ES-I3 (cell line): ENCODE data around the gene SLC48A1.
A peak's percentile ranks its signal among the peaks of the same experiment; 100 is the strongest.

Experiments
- H3K36me3 ChIP-seq: 2 replicates; pipeline ENCODE4 v1.6.1; 2013; ENCODE audit warnings: mild to moderate bottlenecking, low read length, control low read depth, moderate library complexity; ENCODE audit not compliant: insufficient read depth
- H3K4me1 ChIP-seq: 2 replicates; pipeline ENCODE4 v1.6.1; 2013; ENCODE audit warnings: mild to moderate bottlenecking, control low read depth, low read length; ENCODE audit not compliant: insufficient read depth
- H3K9ac ChIP-seq: 2 replicates; pipeline ENCODE4 v1.6.1; 2013; ENCODE audit warnings: low read depth, mild to moderate bottlenecking, low read length, moderate library complexity
- H3K9me3 ChIP-seq: 2 replicates; pipeline ENCODE4 v1.6.1; 2013; ENCODE audit warnings: mild to moderate bottlenecking, low read length, moderate library complexity; ENCODE audit not compliant: control insufficient read depth, insufficient read depth

SLC48A1 gene

DNA sequence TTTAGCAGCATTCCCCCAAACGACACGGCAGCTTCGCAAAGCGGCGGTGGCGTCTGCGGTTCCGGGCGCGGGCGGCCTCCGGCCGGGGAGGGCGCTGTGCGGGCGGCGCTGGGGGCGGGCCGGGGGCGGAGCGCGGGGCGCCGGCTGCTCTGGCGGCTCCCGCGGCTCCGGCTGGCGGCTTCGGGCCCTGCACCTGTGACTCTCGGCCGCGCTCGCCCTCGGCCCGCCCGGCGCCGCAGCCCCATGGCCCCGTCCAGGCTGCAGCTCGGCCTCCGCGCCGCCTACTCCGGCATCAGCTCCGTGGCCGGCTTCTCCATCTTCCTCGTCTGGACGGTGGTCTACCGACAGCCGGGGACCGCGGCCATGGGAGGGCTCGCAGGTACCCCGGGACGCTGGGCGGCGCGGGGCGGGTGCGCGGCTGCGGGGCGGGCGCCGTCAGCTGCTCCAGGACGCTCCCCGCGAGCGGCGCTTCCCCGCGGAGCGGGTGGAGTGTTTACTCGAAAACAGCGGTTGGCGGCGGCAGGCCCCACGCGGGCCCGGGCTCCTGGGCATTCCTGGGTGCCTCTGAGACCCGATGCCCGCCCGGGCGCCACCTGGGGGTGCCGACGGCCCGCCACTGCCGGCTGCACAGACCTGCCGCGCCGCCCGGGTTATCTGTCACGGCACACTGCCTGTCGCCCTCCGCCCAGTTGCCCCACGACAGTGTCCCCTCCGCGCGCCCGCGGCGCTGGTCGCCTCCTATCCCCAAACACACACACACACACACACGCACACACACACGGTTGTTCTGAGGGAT, at the start of gene SLC48A1:
SLC48A1 (plus strand) TSS at position 177 of the 796 bp plus-strand sequence; CDS start at position 244, 67 bp downstream.
- Histone ChIP-seq H3K36me3 (no peaks in the 10 kb centered on the region), H3K4me1 (peaks cover 23% of the 10 kb centered on the region), H3K9me3 (no peaks in the 10 kb centered on the region), H3K9ac (peak within 1 kb of the TSS; percentile 78)

DNA sequence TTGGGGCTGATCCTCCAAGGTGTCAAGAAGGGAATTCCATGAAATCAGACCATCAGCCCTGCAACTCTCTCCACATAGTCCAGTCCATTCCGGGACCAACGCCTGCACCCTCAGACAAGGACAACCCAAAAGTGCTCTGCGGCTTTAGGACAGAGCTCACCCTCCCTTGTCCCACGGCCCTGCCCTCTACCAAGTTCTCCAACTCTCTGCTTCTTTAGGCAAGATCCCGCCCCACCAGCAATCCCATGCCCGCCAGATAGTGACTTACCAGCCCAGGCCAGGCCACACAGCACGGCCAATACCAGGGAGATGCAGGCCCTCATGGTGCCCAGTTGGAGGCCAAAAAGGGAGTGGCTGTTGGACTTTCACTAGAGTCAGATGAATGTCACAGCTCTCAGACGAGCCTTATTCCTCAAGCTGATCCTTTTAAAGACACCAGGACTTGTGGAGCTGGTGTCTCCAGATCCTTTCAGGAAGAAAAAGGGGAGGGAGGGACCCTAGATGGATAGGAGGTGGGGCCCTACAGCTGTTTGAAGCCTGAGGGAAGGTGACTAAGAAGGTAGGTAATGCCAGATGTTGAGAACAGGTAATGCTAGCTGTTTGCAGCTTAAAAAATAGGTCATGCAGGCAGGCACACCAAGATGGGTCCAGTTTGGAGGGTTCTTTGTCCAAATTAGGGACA, 47.8 kb upstream of the SLC48A1 start, which contains the start of gene ENDOU:
ENDOU (minus strand) TSS at position 400 of the 682 bp plus-strand sequence; CDS start at position 323, 77 bp downstream.
- no peak within 1 kb of the TSS for H3K9ac ChIP-seq
- H3K4me1 ChIP-seq = no peaks in the 10 kb centered on the region; the same call in 1 of the 2 replicates
- H3K9me3 ChIP-seq = no peaks in the 10 kb centered on the region
- H3K36me3 ChIP-seq = no peaks in the 10 kb centered on the region

DNA sequence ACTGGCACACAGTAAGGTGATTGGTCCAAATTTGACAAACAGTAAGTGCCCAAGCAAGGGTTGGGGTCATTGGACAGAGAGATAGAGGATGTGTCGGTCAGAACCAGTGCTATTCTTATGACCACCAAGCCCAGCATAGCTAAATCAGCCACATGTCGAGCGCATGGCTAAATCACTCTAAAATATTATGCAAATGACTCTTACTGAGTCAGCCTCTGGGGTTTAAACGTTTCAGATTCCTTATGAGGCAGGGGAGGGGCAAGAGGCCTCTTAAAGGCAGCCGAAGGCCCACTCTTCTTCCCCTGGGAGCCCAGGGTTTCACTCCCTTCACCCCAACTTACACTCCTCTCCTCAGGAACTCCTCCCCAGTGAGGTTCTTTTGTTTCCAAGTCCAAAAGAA, 47.1 kb upstream of the SLC48A1 start:
- Histone ChIP-seq H3K9ac (no peak overlapping the region), H3K4me1 (no peaks in the 10 kb centered on the region; the same call in 1 of the 2 replicates), H3K36me3 (no peaks in the 10 kb centered on the region), H3K9me3 (no peaks in the 10 kb centered on the region)

DNA sequence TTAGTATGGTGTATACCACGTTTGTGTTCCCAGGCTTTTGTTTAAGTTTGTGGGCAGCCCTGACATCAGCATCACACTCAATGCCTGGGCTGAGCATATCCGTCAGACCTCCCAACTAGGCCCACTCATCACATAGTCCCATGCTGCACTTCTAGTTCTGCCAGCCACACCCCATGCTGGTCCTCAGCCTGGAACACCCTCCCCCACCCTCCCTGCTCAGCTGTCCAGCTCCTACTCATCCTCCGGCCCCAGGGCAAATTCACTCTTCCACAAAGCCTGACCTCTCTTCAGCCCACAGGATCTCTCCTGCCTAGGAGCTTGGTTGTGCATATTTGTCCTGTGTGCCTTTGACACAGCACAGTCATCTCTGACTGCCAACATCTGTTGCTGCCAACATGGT, 43.8 kb upstream of the SLC48A1 start:
- H3K9me3 ChIP-seq = no peaks in the 10 kb centered on the region
- H3K36me3 ChIP-seq = no peaks in the 10 kb centered on the region
- H3K9ac ChIP-seq = no peak overlapping the region
- peaks cover 2% of the 10 kb centered on the region for H3K4me1 ChIP-seq

DNA sequence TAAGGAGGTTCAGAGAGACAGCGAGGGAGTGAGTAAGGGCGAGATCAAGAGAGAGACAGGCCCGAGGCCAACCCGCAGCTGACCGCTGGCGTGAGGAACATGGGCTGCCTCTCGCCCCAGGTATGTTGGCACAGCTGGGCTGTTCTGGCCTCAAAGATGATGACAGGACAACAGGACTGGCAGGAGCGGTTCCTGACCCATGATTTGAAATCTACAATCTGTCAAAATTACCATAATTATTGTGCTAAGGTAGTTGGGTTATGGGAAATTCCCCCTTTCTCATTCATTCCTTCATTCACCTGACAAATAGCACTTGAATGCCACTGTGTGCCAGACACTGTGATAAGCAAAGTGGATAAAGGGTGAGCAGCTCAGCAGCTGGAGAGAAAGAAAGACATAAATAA, 42.7 kb upstream of the SLC48A1 start:
- Histone ChIP-seq H3K9ac (no peak overlapping the region), H3K4me1 (peaks cover 13% of the 10 kb centered on the region), H3K36me3 (no peaks in the 10 kb centered on the region), H3K9me3 (no peaks in the 10 kb centered on the region)

DNA sequence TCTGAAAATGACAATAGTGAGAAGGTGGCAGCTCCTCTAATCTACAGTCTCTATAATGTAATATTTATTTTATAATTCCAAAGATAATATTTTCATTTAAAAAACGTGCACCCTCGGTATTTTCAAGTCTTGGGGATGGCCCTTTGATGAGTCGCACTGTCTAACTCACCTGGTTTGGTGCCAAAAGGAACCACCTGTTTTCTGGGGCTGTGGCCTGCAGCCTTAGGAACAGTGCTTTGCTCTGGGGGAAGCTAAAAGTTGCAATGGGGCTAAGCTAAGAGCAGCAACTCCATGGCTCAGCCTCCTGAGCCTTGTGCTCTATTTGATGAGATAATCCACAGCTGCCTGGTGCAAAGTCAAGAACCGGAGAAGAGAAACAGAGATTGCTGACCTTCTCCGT, 41.3 kb upstream of the SLC48A1 start:
- H3K9me3 ChIP-seq = no peaks in the 10 kb centered on the region
- H3K36me3 ChIP-seq = no peaks in the 10 kb centered on the region
- H3K9ac ChIP-seq = no peak overlapping the region
- H3K4me1 ChIP-seq = peaks cover 14% of the 10 kb centered on the region

DNA sequence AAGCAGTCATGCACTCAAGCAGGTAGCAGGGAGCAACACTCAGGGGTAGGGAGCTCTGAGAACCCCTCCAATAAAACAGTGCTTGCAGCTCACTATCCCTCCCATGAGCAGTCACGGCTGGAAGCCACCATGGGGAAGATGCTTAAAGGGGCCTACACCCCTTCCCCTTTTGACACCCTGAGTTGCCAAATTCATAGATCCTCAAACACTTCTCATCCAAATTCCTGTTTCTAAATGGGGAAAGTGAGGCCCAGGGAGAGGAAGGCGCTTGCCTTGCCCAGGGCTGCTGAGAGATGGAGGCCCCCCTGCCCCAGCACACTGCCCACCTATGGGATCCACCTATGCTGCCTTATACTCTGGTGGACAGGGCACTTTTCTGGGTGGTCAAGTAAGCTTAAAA, 40.5 kb upstream of the SLC48A1 start:
- no peaks in the 10 kb centered on the region for H3K36me3 ChIP-seq
- no peak overlapping the region for H3K9ac ChIP-seq
- peaks cover 14% of the 10 kb centered on the region for H3K4me1 ChIP-seq
- no peaks in the 10 kb centered on the region for H3K9me3 ChIP-seq

DNA sequence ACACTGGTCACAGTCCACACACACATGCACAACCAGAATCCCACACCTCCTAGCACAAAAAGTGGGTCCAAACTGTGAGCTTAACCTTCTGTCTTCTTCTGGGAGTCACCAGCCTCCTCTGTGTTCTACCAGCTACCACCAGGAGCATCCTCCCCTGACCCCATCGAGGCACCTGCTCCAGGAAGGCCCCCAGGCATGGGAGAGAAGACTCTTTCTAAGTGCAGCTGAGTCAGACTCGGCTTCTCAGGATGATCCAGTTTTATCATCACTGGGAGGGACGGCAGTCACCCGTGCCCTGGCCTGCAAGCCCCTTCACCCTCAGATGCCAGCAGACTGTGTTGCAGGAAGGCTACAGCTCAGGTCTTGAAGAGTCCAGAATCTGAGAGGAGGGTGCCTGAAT, 39.9 kb upstream of the SLC48A1 start:
- peaks cover 14% of the 10 kb centered on the region for H3K4me1 ChIP-seq
- H3K9me3 ChIP-seq = no peaks in the 10 kb centered on the region
- no peak overlapping the region for H3K9ac ChIP-seq
- no peaks in the 10 kb centered on the region for H3K36me3 ChIP-seq

DNA sequence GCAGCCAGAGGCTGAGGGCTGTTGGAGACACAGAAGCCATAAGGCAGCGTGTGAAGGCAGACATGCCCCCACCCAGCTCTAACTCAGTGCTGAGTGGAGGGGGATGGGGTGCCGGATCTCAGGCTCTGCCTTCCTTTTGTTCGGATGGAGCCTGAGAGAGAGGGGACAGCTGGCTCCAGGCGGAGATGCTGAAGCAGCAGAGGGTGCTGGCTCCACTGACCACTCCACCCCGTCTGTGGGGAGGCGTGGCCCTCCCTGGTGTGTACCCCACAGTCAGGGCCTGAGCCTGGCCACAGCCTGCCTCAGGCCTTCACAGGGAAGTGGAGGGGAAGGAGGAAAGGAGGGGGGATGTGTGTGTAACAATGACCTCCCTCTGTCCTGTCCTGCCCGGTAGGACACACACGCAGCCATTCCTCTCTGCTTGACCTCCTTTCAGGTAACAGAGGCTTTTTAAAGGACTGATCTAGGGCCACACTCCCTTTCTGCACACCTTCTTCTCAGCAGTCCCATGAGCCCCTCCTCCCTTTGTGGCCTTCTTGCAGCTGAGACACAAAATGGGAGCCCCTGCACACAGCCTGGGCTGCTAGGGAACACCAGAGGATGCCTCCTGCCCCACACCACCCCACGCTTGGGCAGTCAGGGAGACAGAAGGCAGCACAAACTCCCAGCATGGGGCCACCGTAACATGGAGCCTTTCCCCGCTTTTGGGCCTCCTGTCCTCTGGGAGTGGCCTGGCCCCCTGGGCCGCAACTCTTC, 38.1 kb upstream of the SLC48A1 start:
- H3K36me3 ChIP-seq = no peaks in the 10 kb centered on the region
- H3K4me1 ChIP-seq = peaks cover 14% of the 10 kb centered on the region
- H3K9ac ChIP-seq = peak overlapping the region; percentile 20; the same call in 1 of the 2 replicates
- no peaks in the 10 kb centered on the region for H3K9me3 ChIP-seq

DNA sequence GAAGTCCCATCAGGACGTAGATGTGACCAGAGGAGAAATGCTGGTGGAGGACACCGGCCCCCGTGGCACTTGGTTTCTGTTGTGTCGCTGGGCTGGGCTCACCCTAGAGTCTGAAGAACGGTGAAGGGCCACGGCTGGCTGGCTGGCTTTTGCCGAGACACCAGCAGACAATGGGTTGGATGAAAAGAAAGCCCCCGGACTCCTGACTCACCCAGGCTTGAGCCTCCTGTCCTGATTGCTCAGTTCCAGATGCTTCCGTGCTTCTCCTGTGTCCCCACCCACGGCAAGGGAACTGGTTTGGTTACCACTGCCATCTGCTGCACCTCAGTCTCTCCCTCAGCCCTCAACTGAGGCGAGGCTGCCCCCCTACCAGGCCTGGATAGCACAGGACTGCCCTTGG, 37.4 kb upstream of the SLC48A1 start:
- no peaks in the 10 kb centered on the region for H3K9me3 ChIP-seq
- no peak overlapping the region for H3K9ac ChIP-seq
- peaks cover 18% of the 10 kb centered on the region for H3K4me1 ChIP-seq
- no peaks in the 10 kb centered on the region for H3K36me3 ChIP-seq

DNA sequence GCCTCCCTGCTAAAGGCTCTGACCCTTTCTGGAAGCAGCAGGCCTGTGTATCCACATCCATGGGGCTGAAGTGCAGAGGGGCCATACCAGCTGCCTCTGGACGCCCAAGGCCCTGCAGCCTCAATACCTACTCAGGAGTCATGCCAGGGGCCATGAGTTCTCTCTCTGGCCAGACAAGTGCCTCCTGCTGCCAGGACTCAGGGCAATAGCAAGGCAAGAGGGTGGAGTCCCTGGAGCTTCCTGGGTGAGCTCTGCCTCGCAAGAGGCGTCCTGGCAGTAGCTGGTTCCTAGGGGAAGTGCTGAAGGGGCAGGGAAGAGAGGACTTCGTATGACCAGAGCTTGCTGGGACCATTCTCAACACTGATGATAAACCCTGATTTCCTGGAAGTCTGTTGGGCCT, 36.8 kb upstream of the SLC48A1 start:
- no peak overlapping the region for H3K9ac ChIP-seq

DNA sequence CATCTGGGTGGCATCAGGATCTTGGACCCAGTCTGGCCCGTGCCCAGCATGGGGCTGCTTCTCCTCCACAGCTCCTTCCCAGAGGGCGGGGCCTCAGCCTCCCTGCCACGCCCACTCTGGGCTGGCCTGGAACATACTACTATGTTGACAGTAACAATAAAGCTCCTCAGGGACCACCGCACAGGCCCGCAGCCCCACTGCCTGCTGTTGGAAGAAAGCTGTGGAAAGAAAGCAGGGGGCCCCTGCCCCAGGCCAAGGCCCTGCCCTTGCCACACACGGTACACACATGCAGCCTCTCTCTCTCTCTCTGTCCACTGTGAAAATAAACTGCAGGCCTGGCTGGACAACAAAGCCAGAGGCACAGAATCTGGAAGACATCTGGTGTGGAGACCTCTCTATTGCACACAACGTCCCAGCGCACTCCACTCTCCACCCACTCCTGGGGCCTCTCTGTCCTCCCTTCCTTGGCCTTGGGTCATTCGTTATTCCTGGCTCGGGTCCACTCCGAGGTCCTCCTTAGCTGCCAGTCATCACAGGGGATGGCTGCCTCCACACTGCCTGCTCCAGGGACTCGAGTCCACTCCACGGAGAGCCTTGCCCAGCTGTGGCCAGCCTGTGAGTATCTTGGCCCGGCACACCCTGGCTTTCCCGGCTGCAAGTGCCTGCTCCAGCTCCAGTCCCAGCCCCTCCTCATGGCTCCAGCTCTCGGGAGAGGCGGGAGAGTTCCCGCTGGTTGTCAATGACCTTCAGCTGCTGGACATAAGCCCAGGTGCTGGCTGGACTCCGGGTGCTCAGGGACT, 36.0 kb upstream of the SLC48A1 start:
- Histone ChIP-seq H3K4me1 (peaks cover 24% of the 10 kb centered on the region), H3K9ac (no peak overlapping the region), H3K9me3 (no peaks in the 10 kb centered on the region), H3K36me3 (no peaks in the 10 kb centered on the region)

More for the DNA sequence above, 36.8 kb upstream of the SLC48A1 start:
- Histone ChIP-seq H3K4me1 (peaks cover 23% of the 10 kb centered on the region), H3K36me3 (no peaks in the 10 kb centered on the region), H3K9me3 (no peaks in the 10 kb centered on the region)

DNA sequence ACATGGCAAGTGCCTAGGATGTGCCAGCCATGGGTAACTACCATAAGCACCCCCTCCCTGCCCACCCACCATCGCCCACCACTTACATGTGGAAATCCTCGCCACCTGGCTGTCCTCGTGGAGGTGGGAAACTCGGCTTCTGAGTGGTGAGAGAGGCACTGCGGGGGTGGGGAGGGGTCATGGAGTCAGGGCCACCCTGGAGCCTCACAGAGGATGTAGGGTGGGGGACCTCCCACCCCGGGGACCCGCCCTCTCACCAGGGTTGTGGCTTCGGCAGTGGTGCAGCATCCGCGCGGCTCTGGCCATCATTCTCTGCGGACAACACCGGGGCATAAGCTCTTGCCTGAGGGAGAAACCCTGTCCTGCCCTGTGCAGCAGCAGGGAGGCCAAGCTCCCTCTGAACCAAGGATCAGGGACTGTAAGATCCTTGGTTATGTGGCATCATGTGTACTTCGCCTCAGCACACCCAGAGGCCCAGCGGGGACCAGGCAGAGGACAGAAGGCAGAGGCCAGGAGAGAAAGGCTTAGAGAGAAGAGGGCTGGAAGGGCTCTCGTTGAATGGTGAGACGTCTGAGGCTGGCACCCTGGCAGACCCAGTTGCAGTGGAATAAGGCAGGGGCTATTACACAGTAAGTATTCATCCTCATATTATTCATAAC, 35.0 kb upstream of the SLC48A1 start:
- Histone ChIP-seq H3K4me1 (peaks cover 24% of the 10 kb centered on the region), H3K36me3 (no peaks in the 10 kb centered on the region), H3K9me3 (no peaks in the 10 kb centered on the region), H3K9ac (no peak overlapping the region)
